ENCODE measurements around the gene TLR5. TPM values are rescaled to one million over a fixed set of nuclear protein-coding genes. Genes with fewer than 3 reads are reported as not detected.

Gene TLR5
- polyA plus RNA-seq, 1 donor from 2014 or later, result not detected

DNA sequence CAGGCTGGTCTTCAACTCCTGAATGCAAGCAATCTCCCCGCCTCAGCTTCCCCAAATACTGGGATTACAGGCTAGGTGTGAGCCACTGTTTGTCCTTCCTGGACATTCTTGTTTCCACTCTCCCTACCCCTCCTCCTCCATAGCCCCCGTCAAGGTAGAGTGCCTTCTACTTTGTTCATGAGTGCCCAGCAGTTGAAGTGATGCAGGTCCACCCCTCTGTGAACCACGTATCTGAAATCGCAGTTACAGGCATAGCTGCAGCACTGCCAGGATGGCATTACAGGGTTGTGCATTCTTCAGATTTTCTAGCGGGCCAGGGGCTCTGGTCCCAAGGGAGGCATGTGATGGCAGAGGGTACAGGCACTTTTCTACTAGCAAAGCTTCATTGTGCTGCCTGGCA, 7.4 kb upstream of the TLR5 start:
- no peak overlapping the region for H3K9ac ChIP-seq (ENCODE audit: low read length)
- no peaks in the 10 kb centered on the region for H3K36me3 ChIP-seq (ENCODE audit: insufficient read depth, low read length)
- no peaks in the 10 kb centered on the region for H3F3A ChIP-seq (ENCODE audit: insufficient read depth, low read length, poor library complexity, severe bottlenecking)
- no peaks in the 10 kb centered on the region for H3K79me2 ChIP-seq (replicated peaks; ENCODE audit: insufficient read depth, low read length)
- H3K27ac ChIP-seq (ENCODE audit: low read length), result no peak overlapping the region
- peaks cover 4% of the 10 kb centered on the region for H3K9me3 ChIP-seq (ENCODE audit: low read length)
- no peaks in the 10 kb centered on the region for H3K27me3 ChIP-seq (ENCODE audit: insufficient read depth, low read depth, low read length)
- TF ChIP-seq RAD21 (conservative IDR thresholded peaks at IDR 0.05), result no peak
- no peak for TF ChIP-seq EZH2 (IDR thresholded peaks at IDR 0.05; ENCODE audit: borderline replicate concordance, insufficient read depth, low read length, poor library complexity, severe bottlenecking)
- TF ChIP-seq, protein P1, sequence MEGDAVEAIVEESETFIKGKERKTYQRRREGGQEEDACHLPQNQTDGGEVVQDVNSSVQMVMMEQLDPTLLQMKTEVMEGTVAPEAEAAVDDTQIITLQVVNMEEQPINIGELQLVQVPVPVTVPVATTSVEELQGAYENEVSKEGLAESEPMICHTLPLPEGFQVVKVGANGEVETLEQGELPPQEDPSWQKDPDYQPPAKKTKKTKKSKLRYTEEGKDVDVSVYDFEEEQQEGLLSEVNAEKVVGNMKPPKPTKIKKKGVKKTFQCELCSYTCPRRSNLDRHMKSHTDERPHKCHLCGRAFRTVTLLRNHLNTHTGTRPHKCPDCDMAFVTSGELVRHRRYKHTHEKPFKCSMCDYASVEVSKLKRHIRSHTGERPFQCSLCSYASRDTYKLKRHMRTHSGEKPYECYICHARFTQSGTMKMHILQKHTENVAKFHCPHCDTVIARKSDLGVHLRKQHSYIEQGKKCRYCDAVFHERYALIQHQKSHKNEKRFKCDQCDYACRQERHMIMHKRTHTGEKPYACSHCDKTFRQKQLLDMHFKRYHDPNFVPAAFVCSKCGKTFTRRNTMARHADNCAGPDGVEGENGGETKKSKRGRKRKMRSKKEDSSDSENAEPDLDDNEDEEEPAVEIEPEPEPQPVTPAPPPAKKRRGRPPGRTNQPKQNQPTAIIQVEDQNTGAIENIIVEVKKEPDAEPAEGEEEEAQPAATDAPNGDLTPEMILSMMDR (IDR thresholded peaks at IDR 0.05; ENCODE audit: poor library complexity, severe bottlenecking), result no peak
- TF ChIP-seq REST (IDR thresholded peaks at IDR 0.05; ENCODE audit: borderline replicate concordance), result no peak
- TF ChIP-seq SMC3 (conservative IDR thresholded peaks at IDR 0.05; ENCODE audit: poor library complexity), result no peak
- no peak for TF ChIP-seq TAF1 (IDR thresholded peaks at IDR 0.05; ENCODE audit: low read depth)
- TF ChIP-seq POLR2AphosphoS5 (IDR thresholded peaks at IDR 0.05), result no peak
- no peak for TF ChIP-seq EP300 (conservative IDR thresholded peaks at IDR 0.05; ENCODE audit: poor library complexity, severe bottlenecking)
- TF ChIP-seq MXI1 (conservative IDR thresholded peaks at IDR 0.05; ENCODE audit: poor library complexity, severe bottlenecking), result no peak
- H3K4me3 ChIP-seq (ENCODE audit: low read length), result no peak overlapping the region
- H4K20me1 ChIP-seq (ENCODE audit: insufficient read depth), result no peaks in the 10 kb centered on the region
- H3K9me2 ChIP-seq (ENCODE audit: insufficient read depth, low read length), result no peaks in the 10 kb centered on the region
- no peak overlapping the region for H3K4me2 ChIP-seq (ENCODE audit: low read length)
- no peak overlapping the region for H2AFZ ChIP-seq (ENCODE audit: low read depth, low read length)

DNA sequence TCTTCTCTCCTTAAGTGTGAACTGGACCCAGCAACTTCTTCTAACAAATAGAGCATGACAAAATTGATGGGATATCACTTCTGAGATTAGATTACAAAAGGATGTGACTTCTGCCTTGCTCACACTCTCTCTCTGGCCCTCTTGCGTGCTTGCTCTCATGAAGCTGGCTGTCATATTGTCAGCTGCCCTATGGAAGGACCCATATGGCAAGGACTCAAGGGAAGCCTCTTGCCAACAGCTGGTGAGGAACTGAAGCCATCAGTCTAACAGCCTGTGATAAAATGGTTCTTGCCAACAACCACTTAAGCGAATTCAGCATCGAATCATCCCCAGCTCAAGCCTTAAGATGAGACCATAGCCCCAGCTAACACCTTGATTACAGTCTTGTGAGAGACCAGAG, 4.8 kb upstream of the TLR5 start:
- Histone ChIP-seq H3K36me3 (ENCODE audit: insufficient read depth, low read length) (no peaks in the 10 kb centered on the region), H3K27ac (ENCODE audit: low read length) (no peak overlapping the region), H3K79me2 (replicated peaks; ENCODE audit: insufficient read depth, low read length) (no peaks in the 10 kb centered on the region), H3K9me2 (ENCODE audit: insufficient read depth, low read length) (no peaks in the 10 kb centered on the region), H4K20me1 (ENCODE audit: insufficient read depth) (no peaks in the 10 kb centered on the region), H3F3A (ENCODE audit: insufficient read depth, low read length, poor library complexity, severe bottlenecking) (no peaks in the 10 kb centered on the region), H3K9ac (ENCODE audit: low read length) (no peak overlapping the region), H3K4me3 (ENCODE audit: low read length) (no peak overlapping the region), H3K9me3 (ENCODE audit: low read length) (peaks cover 4% of the 10 kb centered on the region), H2AFZ (ENCODE audit: low read depth, low read length) (no peak overlapping the region), H3K27me3 (ENCODE audit: insufficient read depth, low read depth, low read length) (no peaks in the 10 kb centered on the region), H3K4me2 (ENCODE audit: low read length) (no peak overlapping the region)
- TF ChIP-seq EP300 (conservative IDR thresholded peaks at IDR 0.05; ENCODE audit: poor library complexity, severe bottlenecking), result no peak
- no peak for TF ChIP-seq POLR2AphosphoS5 (IDR thresholded peaks at IDR 0.05)
- no peak for TF ChIP-seq EZH2 (IDR thresholded peaks at IDR 0.05; ENCODE audit: borderline replicate concordance, insufficient read depth, low read length, poor library complexity, severe bottlenecking)
- no peak for TF ChIP-seq MXI1 (conservative IDR thresholded peaks at IDR 0.05; ENCODE audit: poor library complexity, severe bottlenecking)
- no peak for TF ChIP-seq TAF1 (IDR thresholded peaks at IDR 0.05; ENCODE audit: low read depth)
- TF ChIP-seq, protein P1 (IDR thresholded peaks at IDR 0.05; ENCODE audit: poor library complexity, severe bottlenecking), result no peak
- TF ChIP-seq SMC3 (conservative IDR thresholded peaks at IDR 0.05; ENCODE audit: poor library complexity), result no peak
- no peak for TF ChIP-seq REST (IDR thresholded peaks at IDR 0.05; ENCODE audit: borderline replicate concordance)
- no peak for TF ChIP-seq RAD21 (conservative IDR thresholded peaks at IDR 0.05)
